ENCODE measurements around the gene RAD21L1.

- no peak for TF ChIP-seq CTCF (IDR thresholded peaks at IDR 0.05; ENCODE audit: low read depth, low read length, poor library complexity, severe bottlenecking)
- no peak for TF ChIP-seq EZH2phosphoT487 (IDR thresholded peaks at IDR 0.05; ENCODE audit: borderline replicate concordance, low read length)
These were observed 19.3 kb upstream of the RAD21L1 start for GRCh38 chr20:1206366-1207148.

Data from DOHH2 (cell line).